ENCODE measurements around the gene INSYN2A.

DNA sequence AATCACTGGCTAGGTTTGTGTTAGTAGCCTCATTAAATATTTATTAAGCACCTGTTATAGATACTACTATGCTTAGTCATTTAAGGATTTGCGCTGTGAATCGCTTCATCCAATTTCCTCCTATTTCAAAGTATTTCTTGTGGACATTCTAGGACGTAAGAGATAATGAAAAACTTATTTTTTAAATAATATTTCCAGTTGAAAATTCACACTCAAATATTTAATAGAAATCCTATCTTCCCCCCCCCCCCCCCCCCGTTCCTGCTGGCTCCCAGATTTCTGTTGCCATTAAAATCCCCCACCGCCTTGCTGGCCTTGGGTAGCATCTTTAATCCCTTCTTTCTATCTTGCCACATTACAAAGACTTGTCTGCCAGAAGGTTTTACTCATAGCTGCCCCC lies 6.0 kb downstream of the INSYN2A start:
- TF ChIP-seq, protein P1, sequence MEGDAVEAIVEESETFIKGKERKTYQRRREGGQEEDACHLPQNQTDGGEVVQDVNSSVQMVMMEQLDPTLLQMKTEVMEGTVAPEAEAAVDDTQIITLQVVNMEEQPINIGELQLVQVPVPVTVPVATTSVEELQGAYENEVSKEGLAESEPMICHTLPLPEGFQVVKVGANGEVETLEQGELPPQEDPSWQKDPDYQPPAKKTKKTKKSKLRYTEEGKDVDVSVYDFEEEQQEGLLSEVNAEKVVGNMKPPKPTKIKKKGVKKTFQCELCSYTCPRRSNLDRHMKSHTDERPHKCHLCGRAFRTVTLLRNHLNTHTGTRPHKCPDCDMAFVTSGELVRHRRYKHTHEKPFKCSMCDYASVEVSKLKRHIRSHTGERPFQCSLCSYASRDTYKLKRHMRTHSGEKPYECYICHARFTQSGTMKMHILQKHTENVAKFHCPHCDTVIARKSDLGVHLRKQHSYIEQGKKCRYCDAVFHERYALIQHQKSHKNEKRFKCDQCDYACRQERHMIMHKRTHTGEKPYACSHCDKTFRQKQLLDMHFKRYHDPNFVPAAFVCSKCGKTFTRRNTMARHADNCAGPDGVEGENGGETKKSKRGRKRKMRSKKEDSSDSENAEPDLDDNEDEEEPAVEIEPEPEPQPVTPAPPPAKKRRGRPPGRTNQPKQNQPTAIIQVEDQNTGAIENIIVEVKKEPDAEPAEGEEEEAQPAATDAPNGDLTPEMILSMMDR (IDR thresholded peaks at IDR 0.05; ENCODE audit: insufficient read depth, low read length, poor library complexity, severe bottlenecking): no peak
- no peak for TF ChIP-seq EZH2phosphoT487 (conservative IDR thresholded peaks at IDR 0.05; ENCODE audit: low read length)
